NCI-H524 (cell line): ENCODE data around the gene GABPB2.
A peak's percentile ranks its signal among the peaks of the same experiment; 100 is the strongest.
"Not testable (repeated sequence)": the region's sequence is repeated elsewhere in the genome, so short reads cannot be mapped to it uniquely, and the experiment has no call there.

Experiments
- DNase-seq, 2 experiments: peaks; one replicate each; lab custom pipeline; 2025; lab: John Stamatoyannopoulos, UW

The GABPB2 gene

GRCh38 chr1:151060007-151060656, 10.4 kb upstream of the GABPB2 start, which contains the start of gene MLLT11:
TSS of gene MLLT11 (plus strand) at chr1:151060397. CDS start at chr1:151067225, 6,828 bp downstream.
- peak; percentile 88 to 95 for DNase-seq

- peak in 1 of 2 experiments; percentile 44 for DNase-seq
These were observed 9.7 kb upstream of the GABPB2 start for GRCh38 chr1:151060657-151061421.

GRCh38 chr1:151061704-151062103, 8.9 kb upstream of the GABPB2 start:
- DNase-seq, result no peak

- DNase-seq, result no peak
These were observed 7.7 kb upstream of the GABPB2 start for GRCh38 chr1:151062741-151063371.

GRCh38 chr1:151065089-151065645, 5.4 kb upstream of the GABPB2 start:
- DNase-seq, result no peak

GRCh38 chr1:151067185-151067584, 3.4 kb upstream of the GABPB2 start:
- no peak for DNase-seq

- DNase-seq, result no peak
These were observed 1.5 kb upstream of the GABPB2 start for GRCh38 chr1:151069103-151069486.

- peak in 1 of 2 experiments; percentile 14 for DNase-seq
These were observed 1.7 kb downstream of the GABPB2 start for GRCh38 chr1:151072224-151072623.

GRCh38 chr1:151085953-151086559, 15.5 kb downstream of the GABPB2 start:
- DNase-seq, result no peak

- not testable (repeated sequence) for DNase-seq
These were observed 26.9 kb downstream of the GABPB2 start for GRCh38 chr1:151097426-151097825.

GRCh38 chr1:151098126-151098525, 27.6 kb downstream of the GABPB2 start:
- DNase-seq, result no peak

GRCh38 chr1:151104630-151105029, 34.1 kb downstream of the GABPB2 start:
- no peak for DNase-seq

GRCh38 chr1:151106894-151107293, 36.3 kb downstream of the GABPB2 start:
- no peak for DNase-seq

- DNase-seq, result no peak
These were observed 37.8 kb downstream of the GABPB2 start for GRCh38 chr1:151108331-151108730.

GRCh38 chr1:151113877-151114276, 43.3 kb downstream of the GABPB2 start:
- no peak for DNase-seq

GRCh38 chr1:151124763-151125403, 54.3 kb downstream of the GABPB2 start:
- no peak for DNase-seq

- DNase-seq, result no peak
These were observed 58.2 kb downstream of the GABPB2 start for GRCh38 chr1:151128800-151129199.

GRCh38 chr1:151130987-151131586, 60.5 kb downstream of the GABPB2 start:
- peak in 1 of 2 experiments; percentile 49 for DNase-seq

- no peak for DNase-seq
These were observed 61.3 kb downstream of the GABPB2 start for GRCh38 chr1:151131701-151132334.

- DNase-seq, result no peak
These were observed 61.9 kb downstream of the GABPB2 start for GRCh38 chr1:151132335-151133017.
